Measurements from ENCODE around the gene ADAMTS20. TPM values are rescaled to one million over a fixed set of nuclear protein-coding genes. Genes with fewer than 3 reads are reported as not detected.

The ADAMTS20 gene
- polyA plus RNA-seq, 3 donors from 2014 or later, result not detected

DNA sequence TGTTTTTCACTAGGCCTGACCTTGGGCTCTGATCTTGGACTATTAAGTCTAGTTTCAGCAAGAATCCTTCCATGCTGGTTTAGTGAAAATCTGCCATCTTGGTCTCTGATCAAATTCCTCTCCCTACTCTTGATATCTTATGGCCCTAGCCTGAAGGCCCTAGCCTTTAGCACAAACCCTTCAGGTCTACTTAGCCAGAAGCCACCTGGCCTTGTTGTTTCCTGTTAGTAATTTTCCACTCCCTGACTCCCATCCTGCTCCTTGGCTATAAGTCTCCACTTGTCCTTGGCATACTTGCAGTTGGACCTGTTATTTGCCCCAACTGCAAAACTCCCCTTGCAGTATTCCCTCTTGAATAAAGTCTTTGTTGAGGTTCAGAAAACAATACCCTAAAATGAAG lies 241.4 kb downstream of the ADAMTS20 start:
- H3K36me3 Mint-ChIP-seq, result no peaks in the 10 kb centered on the region
- DNase-seq, result no peak
- peaks cover 0 to 2% (median 2%) of the 10 kb centered on the region in 3 donors for H3K27me3 Mint-ChIP-seq (ENCODE audit: low read depth in 3 of 3)
- H3K4me1 Mint-ChIP-seq, result no peaks in the 10 kb centered on the region
- H3K9me3 Mint-ChIP-seq, result peaks cover 8 to 33% (median 14%) of the 10 kb centered on the region in 6 donors
- no peak overlapping the region for H3K4me3 Mint-ChIP-seq
- H3K27ac Mint-ChIP-seq, result no peak overlapping the region

DNA sequence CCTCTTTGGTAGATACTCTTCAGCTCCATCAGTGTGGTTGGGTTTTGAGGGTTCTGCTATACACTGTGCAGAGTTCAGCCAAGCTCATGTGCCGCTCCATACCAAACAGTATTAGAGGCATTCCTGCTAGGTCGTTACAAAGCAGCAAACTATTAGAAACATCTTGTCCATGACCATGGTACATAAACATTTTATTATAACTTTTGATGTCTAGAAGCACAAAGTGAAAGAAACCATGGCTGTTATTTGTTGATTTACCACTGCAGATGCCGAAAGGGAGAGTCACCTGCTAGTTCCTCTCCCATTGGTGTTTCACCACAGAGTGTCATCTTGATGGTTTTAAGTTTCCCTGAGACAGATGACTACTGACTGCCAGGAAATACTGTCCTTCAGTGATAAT lies 242.0 kb downstream of the ADAMTS20 start:
- Mint-ChIP-seq H3K27me3 (ENCODE audit: low read depth in 3 of 3) (peaks cover under 1 to 2% (median 2%) of the 10 kb centered on the region in 3 donors), H3K4me1 (no peaks in the 10 kb centered on the region)

DNA sequence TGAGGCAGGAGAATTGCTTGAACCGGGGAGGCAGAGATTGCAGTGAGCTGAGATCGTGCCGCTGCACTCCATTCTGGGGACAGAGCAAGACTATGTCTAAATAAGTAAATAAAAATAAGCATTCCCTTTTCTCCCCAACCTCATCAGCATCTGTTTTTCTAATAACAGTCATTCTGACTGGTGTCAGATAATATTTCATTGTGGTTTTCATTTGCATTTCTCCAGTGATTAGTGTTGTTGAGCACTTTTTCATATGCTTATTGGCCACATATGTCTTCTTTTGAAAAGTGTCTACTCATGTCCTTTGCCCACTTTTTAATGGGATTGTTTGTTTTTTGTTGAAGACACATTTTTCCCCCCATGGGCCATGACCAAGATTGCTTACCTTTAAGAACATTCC lies 243.2 kb downstream of the ADAMTS20 start:
- Mint-ChIP-seq H3K27ac (no peak overlapping the region), H3K4me3 (no peak overlapping the region), H3K27me3 (ENCODE audit: low read depth in 3 of 3) (peaks cover 2% of the 10 kb centered on the region in 3 donors), H3K36me3 (no peaks in the 10 kb centered on the region), H3K9me3 (peaks cover 6 to 37% (median 17%) of the 10 kb centered on the region in 6 donors), H3K4me1 (no peaks in the 10 kb centered on the region)
- no peak for DNase-seq

More for the DNA sequence above, 242.0 kb downstream of the ADAMTS20 start:
- no peak for DNase-seq
- H3K9me3 Mint-ChIP-seq, result peaks cover 8 to 37% (median 14%) of the 10 kb centered on the region in 6 donors
- no peak overlapping the region for H3K4me3 Mint-ChIP-seq
- no peak overlapping the region for H3K27ac Mint-ChIP-seq
- no peaks in the 10 kb centered on the region for H3K36me3 Mint-ChIP-seq

DNA sequence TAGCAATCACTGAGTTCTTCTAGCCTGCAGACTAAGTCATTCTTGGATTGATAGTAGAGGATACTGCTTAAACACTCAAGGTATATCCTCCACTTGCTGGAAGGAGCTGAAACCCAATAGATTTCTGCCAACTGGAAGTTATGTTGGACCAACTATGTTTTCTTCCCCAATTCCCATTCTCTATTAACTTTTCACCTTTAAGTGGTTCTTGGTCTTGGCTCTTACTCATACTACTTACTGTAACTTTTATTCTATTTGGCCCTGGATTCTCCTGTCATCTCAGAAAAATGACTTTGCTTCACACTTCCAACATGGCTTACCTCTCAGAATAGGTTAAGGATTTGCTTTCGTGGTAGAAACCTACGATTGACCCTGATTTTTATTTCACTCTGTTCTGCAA lies 244.9 kb downstream of the ADAMTS20 start:
- Mint-ChIP-seq H3K4me1 (no peaks in the 10 kb centered on the region), H3K9me3 (peaks cover 5 to 34% (median 20%) of the 10 kb centered on the region in 6 donors), H3K36me3 (no peaks in the 10 kb centered on the region), H3K4me3 (no peak overlapping the region), H3K27ac (no peak overlapping the region), H3K27me3 (ENCODE audit: low read depth in 3 of 3) (peaks cover 2 to 7% (median 2%) of the 10 kb centered on the region in 3 donors)
- DNase-seq, result no peak

DNA sequence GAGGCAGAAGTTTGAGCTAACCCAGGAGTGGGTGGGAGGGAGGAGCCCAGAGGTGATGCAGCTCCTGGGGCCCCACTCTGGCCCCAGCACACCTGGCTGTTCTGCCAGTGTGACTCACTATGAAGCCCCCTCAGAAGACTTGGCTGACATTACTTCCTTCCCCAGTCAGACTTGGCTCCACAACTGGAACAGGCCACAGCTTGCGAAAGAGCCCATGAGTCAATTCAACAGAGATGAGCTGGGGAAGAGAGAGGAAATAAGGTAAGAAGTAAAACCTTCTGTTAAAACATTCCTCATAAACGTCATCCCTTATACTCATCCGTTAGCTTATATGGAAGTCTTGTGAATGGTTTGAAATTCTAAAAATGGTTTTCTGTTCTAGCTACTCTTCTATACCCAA lies 245.9 kb downstream of the ADAMTS20 start:
- Mint-ChIP-seq H3K27me3 (ENCODE audit: low read depth in 3 of 3) (peaks cover 0 to 7% (median 2%) of the 10 kb centered on the region in 3 donors), H3K27ac (no peak overlapping the region), H3K9me3 (peaks cover 2 to 24% (median 18%) of the 10 kb centered on the region in 6 donors), H3K4me1 (no peaks in the 10 kb centered on the region), H3K4me3 (no peak overlapping the region), H3K36me3 (no peaks in the 10 kb centered on the region)
- DNase-seq, result no peak

DNA sequence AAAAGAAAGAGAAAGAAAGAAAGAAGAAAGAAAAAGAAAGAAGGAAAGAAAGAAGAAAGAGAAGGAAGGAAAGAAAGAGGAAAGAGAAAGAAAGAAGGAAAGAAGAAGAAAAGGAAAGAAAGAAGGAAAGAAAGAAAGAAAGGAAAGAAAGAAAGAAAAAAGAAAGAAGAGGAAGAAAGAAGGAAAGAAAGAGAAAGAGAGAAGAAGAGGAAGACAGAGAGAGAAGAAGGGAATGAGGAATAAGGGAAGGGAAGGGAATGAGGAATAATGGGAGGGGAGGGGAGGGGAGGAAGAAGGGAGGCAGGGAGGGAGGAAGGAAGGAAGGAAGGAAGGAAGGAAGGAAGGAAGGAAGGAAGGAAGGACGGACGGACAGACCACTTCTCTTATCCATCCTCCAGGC lies 246.9 kb downstream of the ADAMTS20 start:
- no peak for DNase-seq
- Mint-ChIP-seq H3K27me3 (ENCODE audit: low read depth in 3 of 3) (peaks cover 0 to 6% (median 2%) of the 10 kb centered on the region in 3 donors), H3K27ac (no peak overlapping the region)

More for the DNA sequence above, 246.9 kb downstream of the ADAMTS20 start:
- H3K9me3 Mint-ChIP-seq, result peaks cover 0 to 22% (median 16%) of the 10 kb centered on the region in 6 donors
- no peaks in the 10 kb centered on the region for H3K4me1 Mint-ChIP-seq
- no peak overlapping the region for H3K4me3 Mint-ChIP-seq
- no peaks in the 10 kb centered on the region for H3K36me3 Mint-ChIP-seq

Other genes starting within 250 kb of the ADAMTS20 start
- 10 to 100 TPM; 13.5 to 42.1 (median 35.9) TPM for gene PUS7L, start 206.6 kb upstream of the ADAMTS20 start, polyA plus RNA-seq
- 10 to 100 TPM; 26.8 to 45.4 (median 39.3) TPM for gene IRAK4, start 206.7 kb upstream of the ADAMTS20 start, polyA plus RNA-seq

All from immature natural killer cell (primary cell).